HEK293 (cell line): ENCODE data around the gene RSRC1.
"Not testable (repeated sequence)": the region's sequence is repeated elsewhere in the genome, so short reads cannot be mapped to it uniquely, and the experiment has no call there.

Experiments used
- CTCF ChIA-PET: fragments of 350-600 bp; formaldehyde crosslinking; extraction: SDS; loops from one replicate; lab custom pipeline; 2021; ENCODE audit warnings: antibody characterized with exemption; lab: Yijun Ruan, JAX
- POLR2A ChIA-PET: fragments of 300-600 bp; formaldehyde crosslinking; extraction: SDS; loops from one replicate; lab custom pipeline; 2020; ENCODE audit warnings: antibody characterized with exemption, inconsistent platforms; lab: Yijun Ruan, JAX
- H3K27ac ChIP-seq: fragments of 200-500 bp; sonication (Bioruptor generic); 2 replicates; pipeline ENCODE4 v1.5.1; 2014; ENCODE audit warnings: low read depth, low read length, control low read depth, inconsistent platforms; ENCODE audit errors: extremely low read depth
- H3K36me3 ChIP-seq, 2 experiments: fragments of 200-500 bp in 1 of 2; sonication (Bioruptor generic) in 1 of 2; 1 replicate in 1 of 2; 2 replicates in 1 of 2; pipeline ENCODE4 v1.5.1; 2014 to 2017; ENCODE audit warnings: inconsistent platforms in 2 of 2, low read length in 2 of 2; ENCODE audit not compliant: control insufficient read depth in 2 of 2, insufficient read depth in 1 of 2
- H3K4me1 ChIP-seq: fragments of 200-500 bp; sonication (Bioruptor generic); 2 replicates; pipeline ENCODE4 v1.5.1; 2014; ENCODE audit warnings: mild to moderate bottlenecking, low read length, inconsistent platforms; ENCODE audit not compliant: control insufficient read depth, insufficient read depth
- H3K4me3 ChIP-seq: 2 replicates; pipeline ENCODE4 v1.5.1; 2011; ENCODE audit warnings: low read depth, mild to moderate bottlenecking, control low read depth, low read length, moderate library complexity
- H3K9me3 ChIP-seq: fragments of 200-500 bp; sonication (Bioruptor generic); 2 replicates; pipeline ENCODE4 v1.5.1; 2014; ENCODE audit warnings: low read depth, low read length, inconsistent platforms; ENCODE audit not compliant: control insufficient read depth, insufficient read depth
- EGR2 ChIP-seq: fragments of 450-650 bp; formaldehyde crosslinking; IDR thresholded peaks from 2 replicates; pipeline ENCODE4 v1.5.1; 2016; ENCODE audit warnings: low read depth, missing biosample characterization, missing genetic modification characterization
- FEZF1 ChIP-seq: fragments of 450-650 bp; formaldehyde crosslinking; IDR thresholded peaks from 2 replicates; pipeline ENCODE4 v1.5.1; 2016; ENCODE audit warnings: missing biosample characterization, missing genetic modification characterization
- MEIS1 ChIP-seq: sonication (generic); formaldehyde crosslinking; IDR thresholded peaks from 2 replicates; pipeline ENCODE4 v1.8.1; 2022; ENCODE audit warnings: missing genetic modification reagents, mild to moderate bottlenecking, borderline replicate concordance
- OSR2 ChIP-seq: fragments of 450-650 bp; formaldehyde crosslinking; IDR thresholded peaks from 2 replicates; pipeline ENCODE4 v1.5.1; 2016; ENCODE audit warnings: missing biosample characterization, missing genetic modification characterization
- RBAK ChIP-seq: fragments of 450-650 bp; formaldehyde crosslinking; IDR thresholded peaks from 2 replicates; pipeline ENCODE4 v1.5.1; 2016; ENCODE audit warnings: missing biosample characterization, missing genetic modification characterization
- SALL2 ChIP-seq: fragments of 450-650 bp; formaldehyde crosslinking; IDR thresholded peaks from 2 replicates; pipeline ENCODE4 v1.5.0; 2017; ENCODE audit warnings: missing biosample characterization, mild to moderate bottlenecking, missing genetic modification characterization, borderline replicate concordance
- SCRT1 ChIP-seq: fragments of 450-650 bp; formaldehyde crosslinking; IDR thresholded peaks from 2 replicates; pipeline ENCODE4 v1.5.1; 2016; ENCODE audit warnings: missing biosample characterization, missing genetic modification characterization, borderline replicate concordance
- SETDB1 ChIP-seq: IDR thresholded peaks from one replicate; pipeline ENCODE4 v1.6.1; 2017; ENCODE audit warnings: mild to moderate bottlenecking, low read length, moderate library complexity, mixed read lengths; ENCODE audit not compliant: insufficient read length
- WT1 ChIP-seq: fragments of 450-650 bp; formaldehyde crosslinking; IDR thresholded peaks from 2 replicates; pipeline ENCODE4 v1.5.1; 2016; ENCODE audit warnings: missing biosample characterization, missing genetic modification characterization
- ZBTB7A ChIP-seq: fragments of 450-650 bp; formaldehyde crosslinking; IDR thresholded peaks from 2 replicates; pipeline ENCODE4 v1.5.1; 2016; ENCODE audit warnings: low read depth, missing biosample characterization, missing genetic modification characterization
- ZFHX2 ChIP-seq: fragments of 450-650 bp; formaldehyde crosslinking; conservative IDR thresholded peaks from 2 replicates; pipeline ENCODE4 v1.5.1; 2016; ENCODE audit warnings: missing biosample characterization, missing genetic modification characterization
- ZFP41 ChIP-seq: fragments of 450-650 bp; formaldehyde crosslinking; IDR thresholded peaks from 2 replicates; pipeline ENCODE4 v1.5.1; 2016; ENCODE audit warnings: missing biosample characterization, missing genetic modification characterization, borderline replicate concordance
- ZIC2 ChIP-seq: fragments of 450-650 bp; formaldehyde crosslinking; IDR thresholded peaks from 2 replicates; pipeline ENCODE4 v1.5.1; 2016; ENCODE audit warnings: missing biosample characterization, missing genetic modification characterization
- ZNF114 ChIP-seq: fragments of 450-650 bp; formaldehyde crosslinking; IDR thresholded peaks from 2 replicates; pipeline ENCODE4 v1.5.0; 2017; ENCODE audit warnings: missing biosample characterization, missing genetic modification characterization
- ZNF132 ChIP-seq: fragments of 450-650 bp; formaldehyde crosslinking; IDR thresholded peaks from 2 replicates; pipeline ENCODE4 v1.5.1; 2017; ENCODE audit warnings: missing biosample characterization, missing genetic modification characterization, borderline replicate concordance
- ZNF174 ChIP-seq: fragments of 450-650 bp; formaldehyde crosslinking; IDR thresholded peaks from 2 replicates; pipeline ENCODE4 v1.5.0; 2017; ENCODE audit warnings: missing biosample characterization, mild to moderate bottlenecking, missing genetic modification characterization
- ZNF354C ChIP-seq: fragments of 450-650 bp; formaldehyde crosslinking; IDR thresholded peaks from 2 replicates; pipeline ENCODE4 v1.5.1; 2016; ENCODE audit warnings: missing biosample characterization, missing genetic modification characterization, low read depth, borderline replicate concordance
- ZNF404 ChIP-seq: fragments of 450-650 bp; formaldehyde crosslinking; IDR thresholded peaks from 2 replicates; pipeline ENCODE4 v1.5.1; 2017; ENCODE audit warnings: missing biosample characterization, missing genetic modification characterization
- ZNF530 ChIP-seq: fragments of 450-650 bp; formaldehyde crosslinking; IDR thresholded peaks from 2 replicates; pipeline ENCODE4 v1.5.1; 2016; ENCODE audit warnings: low read depth, missing biosample characterization, missing genetic modification characterization
- ZNF560 ChIP-seq: fragments of 450-650 bp; formaldehyde crosslinking; IDR thresholded peaks from 2 replicates; pipeline ENCODE4 v1.5.1; 2017; ENCODE audit warnings: missing biosample characterization, missing genetic modification characterization, borderline replicate concordance
- ZNF561 ChIP-seq: fragments of 450-650 bp; IDR thresholded peaks from 2 replicates; pipeline ENCODE4 v1.5.1; 2018; ENCODE audit warnings: missing biosample characterization, missing genetic modification characterization, borderline replicate concordance
- ZNF580 ChIP-seq: fragments of 450-650 bp; formaldehyde crosslinking; IDR thresholded peaks from 2 replicates; pipeline ENCODE4 v1.5.1; 2016; ENCODE audit warnings: missing biosample characterization, missing genetic modification characterization
- ZNF629 ChIP-seq: fragments of 450-650 bp; formaldehyde crosslinking; IDR thresholded peaks from 2 replicates; pipeline ENCODE4 v1.5.1; 2017; ENCODE audit warnings: missing biosample characterization, missing genetic modification characterization
- ZNF843 ChIP-seq: fragments of 450-650 bp; formaldehyde crosslinking; IDR thresholded peaks from 2 replicates; pipeline ENCODE4 v1.5.1; 2016; ENCODE audit warnings: missing biosample characterization, missing genetic modification characterization
- ZSCAN23 ChIP-seq: fragments of 450-650 bp; formaldehyde crosslinking; IDR thresholded peaks from 2 replicates; pipeline ENCODE4 v1.5.1; 2016; ENCODE audit warnings: missing biosample characterization, missing genetic modification characterization
- TF ChIP-seq, protein P1 (sequence below): fragments of 450-650 bp; formaldehyde crosslinking; IDR thresholded peaks from 2 replicates; pipeline ENCODE4 v1.5.1; 2017; ENCODE audit warnings: missing biosample characterization, missing genetic modification characterization

The RSRC1 gene

GRCh38 chr3:158494673-158495072 is 384.8 kb downstream of the RSRC1 start:
- Histone ChIP-seq H3K27ac (no peak overlapping the region), H3K4me3 (no peak overlapping the region), H3K9me3 (no peaks in the 10 kb centered on the region), H3K4me1 (no peaks in the 10 kb centered on the region), H3K36me3 (no peaks in the 10 kb centered on the region)
- ChIA-PET CTCF (no interaction called here), POLR2A (no interaction called here)
- TF ChIP-seq ZNF629 (tag by site-specific recombination): no peak
- no peak for TF ChIP-seq SCRT1 (tag by site-specific recombination)
- no peak for TF ChIP-seq RBAK
- no peak for TF ChIP-seq ZNF530 (tag by site-specific recombination)
- TF ChIP-seq ZNF561 (tag by site-specific recombination): no peak

GRCh38 chr3:158495398-158495902 is 385.6 kb downstream of the RSRC1 start:
- CTCF ChIA-PET, POLR2A ChIA-PET: not testable (repeated sequence)

GRCh38 chr3:158505117-158505516 is 395.2 kb downstream of the RSRC1 start:
- H3K9me3 ChIP-seq: no peaks in the 10 kb centered on the region
- no peaks in the 10 kb centered on the region for H3K36me3 ChIP-seq
- CTCF ChIA-PET: no interaction called here
- no peaks in the 10 kb centered on the region for H3K4me1 ChIP-seq
- H3K27ac ChIP-seq: no peak overlapping the region
- no peak for TF ChIP-seq ZIC2 (tag by site-specific recombination)
- TF ChIP-seq ZNF354C (tag by site-specific recombination): no peak
- TF ChIP-seq SETDB1: no peak
- no peak for TF ChIP-seq ZSCAN23 (tag by site-specific recombination)
- POLR2A ChIA-PET: no interaction called here
- no peak overlapping the region for H3K4me3 ChIP-seq

More at GRCh38 chr3:158495398-158495902, 385.6 kb downstream of the RSRC1 start:
- H3K36me3 ChIP-seq, H3K9me3 ChIP-seq, H3K27ac ChIP-seq, H3K4me1 ChIP-seq, H3K4me3 ChIP-seq: not testable (repeated sequence)
- peak; percentile 21; the same call in 1 of the 2 replicates for TF ChIP-seq ZNF580 (tag by site-specific recombination)
- TF ChIP-seq, protein P1, sequence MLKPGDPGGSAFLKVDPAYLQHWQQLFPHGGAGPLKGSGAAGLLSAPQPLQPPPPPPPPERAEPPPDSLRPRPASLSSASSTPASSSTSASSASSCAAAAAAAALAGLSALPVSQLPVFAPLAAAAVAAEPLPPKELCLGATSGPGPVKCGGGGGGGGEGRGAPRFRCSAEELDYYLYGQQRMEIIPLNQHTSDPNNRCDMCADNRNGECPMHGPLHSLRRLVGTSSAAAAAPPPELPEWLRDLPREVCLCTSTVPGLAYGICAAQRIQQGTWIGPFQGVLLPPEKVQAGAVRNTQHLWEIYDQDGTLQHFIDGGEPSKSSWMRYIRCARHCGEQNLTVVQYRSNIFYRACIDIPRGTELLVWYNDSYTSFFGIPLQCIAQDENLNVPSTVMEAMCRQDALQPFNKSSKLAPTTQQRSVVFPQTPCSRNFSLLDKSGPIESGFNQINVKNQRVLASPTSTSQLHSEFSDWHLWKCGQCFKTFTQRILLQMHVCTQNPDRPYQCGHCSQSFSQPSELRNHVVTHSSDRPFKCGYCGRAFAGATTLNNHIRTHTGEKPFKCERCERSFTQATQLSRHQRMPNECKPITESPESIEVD (tag by site-specific recombination): peak; percentile 38; the same call in 1 of the 2 replicates
- peak; percentile 41 for TF ChIP-seq ZFHX2
- TF ChIP-seq OSR2 (tag by site-specific recombination): peak; percentile 38; the same call in 1 of the 2 replicates
- TF ChIP-seq ZNF843 (tag by site-specific recombination): 0 out of 2 replicates have a peak, but pooled peaks have one; percentile 15
- peak; percentile 22; the same call in 1 of the 2 replicates for TF ChIP-seq WT1 (tag by site-specific recombination)
- TF ChIP-seq EGR2 (tag by site-specific recombination): 0 out of 2 replicates have a peak, but pooled peaks have one; percentile 11
- peak; percentile 53; the same call in 1 of the 2 replicates for TF ChIP-seq FEZF1

- no peaks in the 10 kb centered on the region for H3K9me3 ChIP-seq
- no peaks in the 10 kb centered on the region for H3K36me3 ChIP-seq
- H3K27ac ChIP-seq: no peak overlapping the region
- no peaks in the 10 kb centered on the region for H3K4me1 ChIP-seq
- POLR2A ChIA-PET: no interaction called here
- TF ChIP-seq ZNF132 (tag by site-specific recombination) (no peak), ZNF174 (tag by site-specific recombination) (no peak), ZNF530 (tag by site-specific recombination) (no peak), ZNF404 (tag by site-specific recombination) (no peak), ZNF560 (tag by site-specific recombination) (no peak), SALL2 (tag by site-specific recombination) (no peak), ZFP41 (no peak), MEIS1 (CRISPR knock-in tag) (no peak), ZBTB7A (tag by site-specific recombination) (no peak), ZNF114 (tag by site-specific recombination) (no peak)
- TF ChIP-seq, all 188 proteins: peak for 0
- H3K4me3 ChIP-seq: no peak overlapping the region
- CTCF ChIA-PET: no interaction called here
These were observed 396.6 kb downstream of the RSRC1 start for GRCh38 chr3:158506456-158506855.
